ENCODE data around the gene MYH15. TPM values are rescaled to one million over a fixed set of nuclear protein-coding genes. Genes with fewer than 3 reads are reported as not detected.

The MYH15 gene
- total RNA-seq, 1 donor from 2014 or later = 0.05 TPM

DNA sequence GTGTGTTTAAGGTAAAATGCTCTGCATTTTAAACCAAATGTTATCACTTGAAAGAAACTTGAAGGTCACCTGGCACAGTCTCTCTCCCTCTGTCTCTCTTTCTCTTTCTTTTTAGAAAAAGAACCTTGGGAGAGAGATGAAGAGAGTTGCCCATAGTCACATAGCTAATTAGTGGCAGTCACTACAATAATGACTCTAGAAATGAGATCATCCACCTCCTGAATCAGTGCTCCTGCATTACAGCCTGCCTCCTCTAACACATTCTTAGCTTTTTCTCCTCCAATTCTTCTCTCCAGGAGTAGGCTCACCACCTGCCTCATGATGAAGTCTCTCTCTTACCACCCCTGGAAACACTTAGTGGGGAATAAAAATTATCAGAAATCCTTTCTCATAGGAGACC lies 2.5 kb downstream of the MYH15 start:
- H3K4me3 Mint-ChIP-seq (ENCODE audit: unreplicated experiment) = no peak overlapping the region
- no peaks in the 10 kb centered on the region for H3K36me3 Mint-ChIP-seq (ENCODE audit: unreplicated experiment)
- DNase-seq (ENCODE audit: extremely low spot score, unreplicated experiment) = no peak
- H3K27me3 Mint-ChIP-seq (ENCODE audit: unreplicated experiment) = peaks cover 9% of the 10 kb centered on the region
- TF ChIP-seq, protein P1, sequence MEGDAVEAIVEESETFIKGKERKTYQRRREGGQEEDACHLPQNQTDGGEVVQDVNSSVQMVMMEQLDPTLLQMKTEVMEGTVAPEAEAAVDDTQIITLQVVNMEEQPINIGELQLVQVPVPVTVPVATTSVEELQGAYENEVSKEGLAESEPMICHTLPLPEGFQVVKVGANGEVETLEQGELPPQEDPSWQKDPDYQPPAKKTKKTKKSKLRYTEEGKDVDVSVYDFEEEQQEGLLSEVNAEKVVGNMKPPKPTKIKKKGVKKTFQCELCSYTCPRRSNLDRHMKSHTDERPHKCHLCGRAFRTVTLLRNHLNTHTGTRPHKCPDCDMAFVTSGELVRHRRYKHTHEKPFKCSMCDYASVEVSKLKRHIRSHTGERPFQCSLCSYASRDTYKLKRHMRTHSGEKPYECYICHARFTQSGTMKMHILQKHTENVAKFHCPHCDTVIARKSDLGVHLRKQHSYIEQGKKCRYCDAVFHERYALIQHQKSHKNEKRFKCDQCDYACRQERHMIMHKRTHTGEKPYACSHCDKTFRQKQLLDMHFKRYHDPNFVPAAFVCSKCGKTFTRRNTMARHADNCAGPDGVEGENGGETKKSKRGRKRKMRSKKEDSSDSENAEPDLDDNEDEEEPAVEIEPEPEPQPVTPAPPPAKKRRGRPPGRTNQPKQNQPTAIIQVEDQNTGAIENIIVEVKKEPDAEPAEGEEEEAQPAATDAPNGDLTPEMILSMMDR (IDR thresholded peaks at IDR 0.05) = no peak
- H3K9me3 Mint-ChIP-seq (ENCODE audit: unreplicated experiment) = no peaks in the 10 kb centered on the region
- H3K4me1 Mint-ChIP-seq (ENCODE audit: unreplicated experiment) = no peaks in the 10 kb centered on the region
- H3K27ac Mint-ChIP-seq (ENCODE audit: unreplicated experiment) = no peak overlapping the region

DNA sequence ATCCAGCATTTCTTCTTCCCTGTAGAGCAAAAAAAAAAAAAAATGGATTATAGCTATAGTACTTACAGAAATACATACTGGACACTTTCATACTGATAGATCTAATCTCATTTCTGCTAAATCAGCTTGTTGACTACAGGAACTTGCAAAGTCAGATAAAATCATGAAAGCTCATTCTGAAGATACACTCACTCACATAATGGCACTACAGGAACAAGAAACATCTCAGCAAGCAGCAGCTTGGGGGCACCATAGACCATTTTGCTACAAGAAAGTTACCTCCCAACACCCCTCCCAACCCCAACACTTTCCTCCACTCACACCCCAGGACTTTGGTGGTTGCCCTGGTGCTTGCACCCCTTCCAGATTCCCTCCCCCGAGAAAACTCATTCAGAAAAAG lies 4.6 kb downstream of the MYH15 start:
- no peak overlapping the region for H3K4me3 Mint-ChIP-seq (ENCODE audit: unreplicated experiment)
- H3K27ac Mint-ChIP-seq (ENCODE audit: unreplicated experiment) = no peak overlapping the region
- no peaks in the 10 kb centered on the region for H3K9me3 Mint-ChIP-seq (ENCODE audit: unreplicated experiment)
- H3K36me3 Mint-ChIP-seq (ENCODE audit: unreplicated experiment) = no peaks in the 10 kb centered on the region
- TF ChIP-seq, protein P1 (IDR thresholded peaks at IDR 0.05) = no peak
- no peak for DNase-seq (ENCODE audit: extremely low spot score, unreplicated experiment)
- peaks cover 13% of the 10 kb centered on the region for H3K27me3 Mint-ChIP-seq (ENCODE audit: unreplicated experiment)
- H3K4me1 Mint-ChIP-seq (ENCODE audit: unreplicated experiment) = no peaks in the 10 kb centered on the region

DNA sequence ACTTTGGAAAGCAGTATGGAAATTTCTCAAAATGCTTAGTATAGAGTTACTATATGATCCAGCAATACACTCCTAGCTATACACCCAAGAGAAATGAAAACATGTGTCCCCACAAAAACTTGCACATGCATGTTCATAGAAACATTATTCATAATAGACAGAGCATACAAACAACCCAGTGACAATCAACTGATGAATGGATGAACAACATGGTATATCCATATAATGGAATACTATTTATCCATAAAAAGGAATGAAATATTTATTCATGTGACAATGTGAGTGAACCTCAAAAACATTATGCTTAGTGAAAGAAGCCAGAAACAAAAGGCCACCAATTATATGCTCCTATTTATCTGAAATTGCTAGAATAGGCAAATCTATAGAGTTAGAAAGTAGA lies 6.7 kb downstream of the MYH15 start:
- no peak overlapping the region for H3K27ac Mint-ChIP-seq (ENCODE audit: unreplicated experiment)

DNA sequence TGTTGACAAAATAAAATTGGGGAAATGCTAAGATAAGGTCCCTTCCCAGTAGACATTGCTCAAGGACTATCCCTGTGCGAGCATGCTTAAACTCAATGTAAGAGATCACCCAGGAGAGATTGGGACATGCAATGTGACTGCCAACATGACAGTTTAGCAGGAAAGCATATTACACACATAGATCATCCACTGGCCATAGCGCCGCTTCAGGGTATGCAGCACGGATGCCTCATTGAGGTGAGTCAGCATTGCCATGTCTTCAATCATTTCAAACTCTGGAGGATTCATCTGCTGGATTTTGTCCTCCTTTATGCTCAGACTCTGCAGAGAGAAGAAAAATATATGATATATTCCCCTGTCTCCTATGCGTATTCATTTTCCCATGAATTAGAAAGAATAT lies 8.9 kb downstream of the MYH15 start:
- peaks cover 13% of the 10 kb centered on the region for H3K27me3 Mint-ChIP-seq (ENCODE audit: unreplicated experiment)
- DNase-seq (ENCODE audit: extremely low spot score, unreplicated experiment) = no peak
- no peak overlapping the region for H3K4me3 Mint-ChIP-seq (ENCODE audit: unreplicated experiment)
- H3K36me3 Mint-ChIP-seq (ENCODE audit: unreplicated experiment) = no peaks in the 10 kb centered on the region
- TF ChIP-seq, protein P1 (IDR thresholded peaks at IDR 0.05) = no peak
- H3K9me3 Mint-ChIP-seq (ENCODE audit: unreplicated experiment) = no peaks in the 10 kb centered on the region
- no peaks in the 10 kb centered on the region for H3K4me1 Mint-ChIP-seq (ENCODE audit: unreplicated experiment)
- no peak overlapping the region for H3K27ac Mint-ChIP-seq (ENCODE audit: unreplicated experiment)

More for the DNA sequence above, 6.7 kb downstream of the MYH15 start:
- Mint-ChIP-seq H3K9me3 (ENCODE audit: unreplicated experiment) (no peaks in the 10 kb centered on the region), H3K4me3 (ENCODE audit: unreplicated experiment) (no peak overlapping the region), H3K4me1 (ENCODE audit: unreplicated experiment) (no peaks in the 10 kb centered on the region), H3K27me3 (ENCODE audit: unreplicated experiment) (peaks cover 13% of the 10 kb centered on the region), H3K36me3 (ENCODE audit: unreplicated experiment) (no peaks in the 10 kb centered on the region)
- DNase-seq (ENCODE audit: extremely low spot score, unreplicated experiment) = no peak
- TF ChIP-seq, protein P1 (IDR thresholded peaks at IDR 0.05) = no peak

DNA sequence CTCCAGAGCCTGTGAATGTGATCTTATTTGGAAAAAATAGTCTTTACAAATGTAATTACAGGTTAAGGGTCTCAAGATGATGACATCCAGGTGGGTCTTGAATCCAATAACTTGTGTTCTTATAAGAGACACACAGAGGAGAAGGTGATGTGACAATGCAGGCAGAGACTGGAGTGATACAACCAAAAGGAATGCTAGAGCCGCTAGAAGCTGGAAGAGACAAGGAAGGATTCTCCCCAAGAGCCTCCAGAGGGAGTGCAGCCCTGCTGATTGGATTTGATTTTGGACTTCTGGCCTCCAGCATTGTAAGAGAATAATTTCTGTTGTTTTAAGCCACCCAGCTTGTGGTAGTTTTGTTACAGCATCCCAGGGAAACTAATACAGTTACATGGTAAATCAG lies 9.7 kb downstream of the MYH15 start:
- Mint-ChIP-seq H3K27me3 (ENCODE audit: unreplicated experiment) (peaks cover 13% of the 10 kb centered on the region), H3K9me3 (ENCODE audit: unreplicated experiment) (no peaks in the 10 kb centered on the region), H3K36me3 (ENCODE audit: unreplicated experiment) (no peaks in the 10 kb centered on the region), H3K27ac (ENCODE audit: unreplicated experiment) (no peak overlapping the region), H3K4me1 (ENCODE audit: unreplicated experiment) (no peaks in the 10 kb centered on the region), H3K4me3 (ENCODE audit: unreplicated experiment) (no peak overlapping the region)
- TF ChIP-seq, protein P1 (IDR thresholded peaks at IDR 0.05) = no peak
- no peak for DNase-seq (ENCODE audit: extremely low spot score, unreplicated experiment)

All from osteocyte (in vitro differentiated cells).